ENCODE results near the gene CAMTA1.

- TF ChIP-seq CTCF (conservative IDR thresholded peaks at IDR 0.05; ENCODE audit: low read depth, low read length) (no peak), EZH2 (IDR thresholded peaks at IDR 0.05; ENCODE audit: borderline replicate concordance, low read depth, low read length, poor library complexity, severe bottlenecking) (no peak)
These were observed 46.1 kb downstream of the CAMTA1 start for GRCh38 chr1:6831366-6831765.

All from A673 (cell line).